ENCODE results near the gene TMEM40.

Gene TMEM40

GRCh38 chr3:12695112-12695511 is 63.9 kb downstream of the TMEM40 start:
- TF ChIP-seq CTCF (IDR thresholded peaks at IDR 0.05; ENCODE audit: insufficient read depth, low read length, poor library complexity, severe bottlenecking) = no peak
- Histone ChIP-seq H3K36me3 (ENCODE audit: control insufficient read depth, insufficient read depth, low read length) (no peaks in the 10 kb centered on the region), H3K27me3 (replicated peaks; ENCODE audit: control insufficient read depth, insufficient read depth, low read length) (no peaks in the 10 kb centered on the region), H3K4me3 (replicated peaks; ENCODE audit: low read depth, low read length) (no peak overlapping the region)
- DNase-seq (ENCODE audit: extremely low read depth, insufficient read length) = no peak

DNA sequence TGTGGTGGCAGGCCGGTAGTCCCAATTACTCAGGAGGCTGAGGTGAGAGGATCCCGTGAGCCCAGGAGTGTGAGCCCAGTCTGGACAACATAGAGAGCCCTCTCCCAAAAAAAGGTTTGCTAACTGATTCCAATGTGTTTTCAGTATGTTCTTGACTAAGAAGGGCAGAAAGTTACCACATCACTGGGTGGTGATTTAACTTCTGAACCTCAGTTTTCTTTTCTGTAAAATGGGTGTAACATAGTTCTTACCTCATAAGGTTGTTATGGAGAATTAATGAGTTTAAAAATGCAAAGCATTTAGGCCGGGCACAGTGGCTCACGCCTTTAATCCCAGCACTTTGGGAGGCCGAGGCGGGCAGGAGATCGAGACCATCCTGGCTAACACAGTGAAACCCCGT is 66.6 kb downstream of the TMEM40 start:
- H3K4me3 ChIP-seq (replicated peaks; ENCODE audit: low read depth, low read length) = no peak overlapping the region
- H3K36me3 ChIP-seq (ENCODE audit: control insufficient read depth, insufficient read depth, low read length) = no peaks in the 10 kb centered on the region
- DNase-seq (ENCODE audit: extremely low read depth, insufficient read length) = no peak
- no peak for TF ChIP-seq CTCF (IDR thresholded peaks at IDR 0.05; ENCODE audit: insufficient read depth, low read length, poor library complexity, severe bottlenecking)
- no peaks in the 10 kb centered on the region for H3K27me3 ChIP-seq (replicated peaks; ENCODE audit: control insufficient read depth, insufficient read depth, low read length)

DNA sequence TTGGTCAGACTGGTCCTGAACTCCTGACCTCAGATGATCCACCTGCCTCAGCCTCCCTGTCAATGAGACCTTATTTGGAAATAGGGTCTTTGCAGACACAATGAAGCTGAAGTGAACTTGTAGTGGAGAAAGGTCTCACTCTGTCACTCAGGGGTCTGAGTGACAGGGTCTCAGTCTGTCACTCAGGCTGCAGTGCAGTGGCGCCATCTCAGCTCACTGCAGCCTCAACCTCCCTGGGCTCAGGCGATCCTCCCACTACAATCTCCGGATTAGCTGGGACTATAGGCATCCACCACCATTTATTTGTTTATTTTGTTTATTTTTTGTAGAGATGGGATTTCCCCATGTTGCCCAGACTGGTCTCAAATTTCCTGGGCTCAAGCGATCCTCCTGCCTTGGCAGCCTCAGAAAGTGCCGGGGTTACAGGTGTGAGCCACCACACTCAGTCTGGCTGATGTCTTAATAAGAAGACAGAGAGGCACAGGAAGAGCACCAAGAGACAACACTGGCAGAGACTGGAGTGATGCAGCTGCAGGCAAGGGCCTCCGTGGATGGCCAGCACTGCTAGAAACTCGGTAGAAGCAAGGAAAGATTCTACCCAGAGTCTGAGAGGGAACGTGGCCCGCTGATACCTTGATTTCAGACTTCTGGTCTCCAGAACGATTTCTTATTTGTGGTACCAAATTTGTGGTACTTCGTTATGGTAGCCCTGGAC is 68.9 kb downstream of the TMEM40 start:
- Histone ChIP-seq H3K4me3 (replicated peaks; ENCODE audit: low read depth, low read length) (no peak overlapping the region), H3K27me3 (replicated peaks; ENCODE audit: control insufficient read depth, insufficient read depth, low read length) (no peaks in the 10 kb centered on the region), H3K36me3 (ENCODE audit: control insufficient read depth, insufficient read depth, low read length) (no peaks in the 10 kb centered on the region)
- TF ChIP-seq CTCF (IDR thresholded peaks at IDR 0.05; ENCODE audit: insufficient read depth, low read length, poor library complexity, severe bottlenecking) = no peak
- DNase-seq (ENCODE audit: extremely low read depth, insufficient read length) = no peak

DNA sequence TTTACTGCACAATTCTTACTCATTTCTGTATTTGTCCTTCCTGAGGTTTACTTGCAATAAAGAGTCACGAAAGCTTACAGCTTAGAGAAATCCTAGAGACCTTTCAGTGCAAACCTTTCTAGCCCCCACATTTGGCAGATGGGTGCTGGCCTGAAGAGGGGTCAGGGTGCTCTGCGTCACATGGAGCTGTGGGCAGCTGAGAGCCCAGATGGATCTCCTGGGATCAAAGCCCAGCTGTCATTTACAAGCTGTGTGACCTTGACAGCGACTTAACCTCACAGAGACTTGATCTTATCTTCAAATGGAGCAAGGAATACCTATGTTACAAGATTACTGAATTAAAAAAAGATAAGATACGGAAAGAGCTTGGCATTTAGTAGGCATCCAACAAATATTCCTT is 71.1 kb downstream of the TMEM40 start:
- no peak for DNase-seq (ENCODE audit: extremely low read depth, insufficient read length)
- no peak for TF ChIP-seq CTCF (IDR thresholded peaks at IDR 0.05; ENCODE audit: insufficient read depth, low read length, poor library complexity, severe bottlenecking)
- no peak overlapping the region for H3K4me3 ChIP-seq (replicated peaks; ENCODE audit: low read depth, low read length)
- H3K36me3 ChIP-seq (ENCODE audit: control insufficient read depth, insufficient read depth, low read length) = no peaks in the 10 kb centered on the region
- H3K27me3 ChIP-seq (replicated peaks; ENCODE audit: control insufficient read depth, insufficient read depth, low read length) = no peaks in the 10 kb centered on the region

GRCh38 chr3:12686096-12686495 is 73.0 kb downstream of the TMEM40 start:
- Histone ChIP-seq H3K27me3 (replicated peaks; ENCODE audit: control insufficient read depth, insufficient read depth, low read length) (no peaks in the 10 kb centered on the region), H3K4me3 (replicated peaks; ENCODE audit: low read depth, low read length) (no peak overlapping the region), H3K36me3 (ENCODE audit: control insufficient read depth, insufficient read depth, low read length) (no peaks in the 10 kb centered on the region)
- TF ChIP-seq CTCF (IDR thresholded peaks at IDR 0.05; ENCODE audit: insufficient read depth, low read length, poor library complexity, severe bottlenecking) = no peak
- no peak for DNase-seq (ENCODE audit: extremely low read depth, insufficient read length)
